GM21825 (cell line): ENCODE results near the gene AKT3.

ENCODE experiments used
- ATAC-seq: cut with Tn5 transposase; IDR thresholded peaks from one replicate; pipeline ENCODE4 v1.9.1; 2021; ENCODE audit warnings: mild to moderate bottlenecking, moderate library complexity; ENCODE audit not compliant: unreplicated experiment

The AKT3 gene

GRCh38 chr1:243733670-243734307 lies 116.3 kb downstream of the AKT3 start:
- no peak for ATAC-seq

GRCh38 chr1:243732637-243733036 lies 117.4 kb downstream of the AKT3 start:
- no peak for ATAC-seq

- no peak for ATAC-seq
Observed at GRCh38 chr1:243731974-243732625, 117.9 kb downstream of the AKT3 start.

GRCh38 chr1:243731301-243731891 lies 118.6 kb downstream of the AKT3 start:
- ATAC-seq: no peak

GRCh38 chr1:243730487-243731150 lies 119.4 kb downstream of the AKT3 start:
- ATAC-seq: no peak

GRCh38 chr1:243729956-243730355 lies 120.1 kb downstream of the AKT3 start:
- no peak for ATAC-seq

- ATAC-seq: peak; percentile 84
Observed at GRCh38 chr1:243727503-243728203, 122.4 kb downstream of the AKT3 start.

- ATAC-seq: peak; percentile 17
Observed at GRCh38 chr1:243726806-243727502, 123.1 kb downstream of the AKT3 start.

- no peak for ATAC-seq
Observed at GRCh38 chr1:243725846-243726245, 124.2 kb downstream of the AKT3 start.

- ATAC-seq: no peak
Observed at GRCh38 chr1:243725075-243725474, 125.0 kb downstream of the AKT3 start.

- no peak for ATAC-seq
Observed at GRCh38 chr1:243723458-243724043, 126.5 kb downstream of the AKT3 start.

GRCh38 chr1:243723050-243723449 lies 127.0 kb downstream of the AKT3 start:
- ATAC-seq: no peak

- no peak for ATAC-seq
Observed at GRCh38 chr1:243719476-243719875, 130.6 kb downstream of the AKT3 start.

GRCh38 chr1:243718893-243719292 lies 131.2 kb downstream of the AKT3 start:
- ATAC-seq: no peak

GRCh38 chr1:243718022-243718421 lies 132.0 kb downstream of the AKT3 start:
- ATAC-seq: no peak

- no peak for ATAC-seq
Observed at GRCh38 chr1:243716906-243717305, 133.1 kb downstream of the AKT3 start.

GRCh38 chr1:243715285-243715684 lies 134.8 kb downstream of the AKT3 start:
- ATAC-seq: no peak

- no peak for ATAC-seq
Observed at GRCh38 chr1:243713470-243714186, 136.4 kb downstream of the AKT3 start.

GRCh38 chr1:243712941-243713340 lies 137.1 kb downstream of the AKT3 start:
- no peak for ATAC-seq

GRCh38 chr1:243712242-243712641 lies 137.8 kb downstream of the AKT3 start:
- ATAC-seq: no peak
